ENCODE data around the gene CNGA4. TPM values are rescaled to one million over a fixed set of nuclear protein-coding genes. Genes with fewer than 3 reads are reported as not detected.
A peak's percentile ranks its signal among the peaks of the same experiment; 100 is the strongest.

Gene CNGA4
- total RNA-seq, 6 experiments from 2014 or later = not detected

- no peak overlapping the region; the same call in 1 of the 2 replicates for H3K27ac Mint-ChIP-seq
- H3K9me3 Mint-ChIP-seq = no peaks in the 10 kb centered on the region
- H3K27me3 Mint-ChIP-seq (ENCODE audit: insufficient read depth) = no peaks in the 10 kb centered on the region; the same call in 1 of the 2 replicates
Measured at GRCh38 chr11:6225024-6225423, 13.9 kb upstream of the CNGA4 start.

GRCh38 chr11:6225896-6226295 is 13.0 kb upstream of the CNGA4 start:
- Mint-ChIP-seq H3K4me1 (ENCODE audit: low read depth) (peaks cover 9% of the 10 kb centered on the region), H3K36me3 (ENCODE audit: low read depth) (no peaks in the 10 kb centered on the region), H3K27ac (no peak overlapping the region), H3K27me3 (ENCODE audit: insufficient read depth) (no peaks in the 10 kb centered on the region; the same call in 1 of the 2 replicates), H3K9me3 (no peaks in the 10 kb centered on the region), H3K4me3 (no peak overlapping the region)
- no peak for DNase-seq
- TF ChIP-seq CTCF (IDR thresholded peaks at IDR 0.05) = no peak

More at GRCh38 chr11:6225024-6225423, 13.9 kb upstream of the CNGA4 start:
- DNase-seq = no peak
- peaks cover 12% of the 10 kb centered on the region for H3K4me1 Mint-ChIP-seq (ENCODE audit: low read depth)
- TF ChIP-seq CTCF (IDR thresholded peaks at IDR 0.05) = no peak
- no peak overlapping the region for H3K4me3 Mint-ChIP-seq
- H3K36me3 Mint-ChIP-seq (ENCODE audit: low read depth) = no peaks in the 10 kb centered on the region

GRCh38 chr11:6228520-6228919 is 10.4 kb upstream of the CNGA4 start:
- H3K4me1 Mint-ChIP-seq (ENCODE audit: low read depth) = peaks cover 18% of the 10 kb centered on the region
- no peaks in the 10 kb centered on the region for H3K9me3 Mint-ChIP-seq
- no peak for DNase-seq
- no peak overlapping the region for H3K27ac Mint-ChIP-seq
- H3K4me3 Mint-ChIP-seq = no peak overlapping the region
- no peak for TF ChIP-seq CTCF (IDR thresholded peaks at IDR 0.05)
- no peaks in the 10 kb centered on the region; the same call in 1 of the 2 replicates for H3K27me3 Mint-ChIP-seq (ENCODE audit: insufficient read depth)
- no peaks in the 10 kb centered on the region for H3K36me3 Mint-ChIP-seq (ENCODE audit: low read depth)

- no peak for DNase-seq
- Mint-ChIP-seq H3K27ac (no peak overlapping the region), H3K27me3 (ENCODE audit: insufficient read depth) (no peaks in the 10 kb centered on the region; the same call in 1 of the 2 replicates), H3K9me3 (no peaks in the 10 kb centered on the region), H3K4me3 (no peak overlapping the region), H3K4me1 (ENCODE audit: low read depth) (peaks cover 17% of the 10 kb centered on the region), H3K36me3 (ENCODE audit: low read depth) (no peaks in the 10 kb centered on the region)
- no peak for TF ChIP-seq CTCF (IDR thresholded peaks at IDR 0.05)
Measured at GRCh38 chr11:6229911-6230310, 9.0 kb upstream of the CNGA4 start.

- Mint-ChIP-seq H3K27me3 (ENCODE audit: insufficient read depth) (no peaks in the 10 kb centered on the region; the same call in 1 of the 2 replicates), H3K27ac (no peak overlapping the region), H3K9me3 (no peaks in the 10 kb centered on the region), H3K4me1 (ENCODE audit: low read depth) (peaks cover 15% of the 10 kb centered on the region), H3K36me3 (ENCODE audit: low read depth) (no peaks in the 10 kb centered on the region), H3K4me3 (peak overlapping the region; percentile 97)
- no peak for DNase-seq
- TF ChIP-seq CTCF (IDR thresholded peaks at IDR 0.05) = no peak
Measured at GRCh38 chr11:6232899-6233298, 6.0 kb upstream of the CNGA4 start.

GRCh38 chr11:6233984-6234386 is 4.9 kb upstream of the CNGA4 start:
- TF ChIP-seq CTCF (IDR thresholded peaks at IDR 0.05) = no peak
- peaks cover 15% of the 10 kb centered on the region for H3K4me1 Mint-ChIP-seq (ENCODE audit: low read depth)
- H3K36me3 Mint-ChIP-seq (ENCODE audit: low read depth) = no peaks in the 10 kb centered on the region
- peak overlapping the region; percentile 95 for H3K27ac Mint-ChIP-seq
- no peaks in the 10 kb centered on the region; the same call in 1 of the 2 replicates for H3K27me3 Mint-ChIP-seq (ENCODE audit: insufficient read depth)
- DNase-seq = no peak
- peak overlapping the region; percentile 97 for H3K4me3 Mint-ChIP-seq
- H3K9me3 Mint-ChIP-seq = no peaks in the 10 kb centered on the region
